ENCODE data around the gene FGF18.

GRCh38 chr5:171418982-171419687, at the start of gene FGF18:
- TF ChIP-seq POLR2A (IDR thresholded peaks at IDR 0.05) (no peak), CTCF (IDR thresholded peaks at IDR 0.05) (no peak)
